Ovary (tissue), 3 donors: ENCODE data around the gene MITF.

Source experiments
- POLR2A ChIP-seq: fragments of 450-650 bp; IDR thresholded peaks from one replicate; pipeline ENCODE4 v1.6.1; 2017; ENCODE audit warnings: antibody characterized with exemption, mild to moderate bottlenecking, moderate library complexity
- TF ChIP-seq, protein P1 (sequence below), 3 donors: fragments of 450-650 bp in 2 of 3; fragments of 200-600 bp in 1 of 3; IDR thresholded peaks; one replicate each; pipeline versions ENCODE4 v1.5.1 to v1.8.0; 2016 to 2022; ENCODE audit warnings: antibody characterized with exemption in 3 of 3, mild to moderate bottlenecking in 1 of 3
- donor health status: DM: no; HTN: no; CAD: no.

DNA sequence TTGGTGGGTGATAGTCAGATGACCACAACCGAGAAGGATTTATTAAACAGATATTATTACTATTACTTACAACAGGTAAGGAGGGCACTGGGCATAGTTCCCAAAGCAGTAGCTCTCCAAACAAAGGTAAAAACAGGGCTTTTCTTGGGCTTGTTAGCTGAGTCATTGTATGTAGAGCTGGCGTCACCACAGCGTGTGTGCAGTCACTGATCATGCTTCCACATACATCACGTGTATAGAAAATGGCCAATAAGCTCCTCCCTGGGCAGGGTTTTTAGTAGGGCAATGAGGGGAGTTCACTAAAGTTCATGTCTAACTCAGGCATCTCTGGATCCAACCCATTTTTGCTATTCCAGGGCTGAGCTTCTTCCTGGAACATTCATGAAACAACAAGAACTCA, 254.5 kb downstream of the MITF start:
- TF ChIP-seq, protein P1, sequence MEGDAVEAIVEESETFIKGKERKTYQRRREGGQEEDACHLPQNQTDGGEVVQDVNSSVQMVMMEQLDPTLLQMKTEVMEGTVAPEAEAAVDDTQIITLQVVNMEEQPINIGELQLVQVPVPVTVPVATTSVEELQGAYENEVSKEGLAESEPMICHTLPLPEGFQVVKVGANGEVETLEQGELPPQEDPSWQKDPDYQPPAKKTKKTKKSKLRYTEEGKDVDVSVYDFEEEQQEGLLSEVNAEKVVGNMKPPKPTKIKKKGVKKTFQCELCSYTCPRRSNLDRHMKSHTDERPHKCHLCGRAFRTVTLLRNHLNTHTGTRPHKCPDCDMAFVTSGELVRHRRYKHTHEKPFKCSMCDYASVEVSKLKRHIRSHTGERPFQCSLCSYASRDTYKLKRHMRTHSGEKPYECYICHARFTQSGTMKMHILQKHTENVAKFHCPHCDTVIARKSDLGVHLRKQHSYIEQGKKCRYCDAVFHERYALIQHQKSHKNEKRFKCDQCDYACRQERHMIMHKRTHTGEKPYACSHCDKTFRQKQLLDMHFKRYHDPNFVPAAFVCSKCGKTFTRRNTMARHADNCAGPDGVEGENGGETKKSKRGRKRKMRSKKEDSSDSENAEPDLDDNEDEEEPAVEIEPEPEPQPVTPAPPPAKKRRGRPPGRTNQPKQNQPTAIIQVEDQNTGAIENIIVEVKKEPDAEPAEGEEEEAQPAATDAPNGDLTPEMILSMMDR (IDR thresholded peaks at IDR 0.05), result no peak
- no peak for TF ChIP-seq POLR2A
